ENCODE data around the gene RUBCN. TPM values are rescaled to one million over a fixed set of nuclear protein-coding genes. Genes with fewer than 3 reads are reported as not detected.
A peak's percentile ranks its signal among the peaks of the same experiment; 100 is the strongest.
"Not testable (repeated sequence)": the region's sequence is repeated elsewhere in the genome, so short reads cannot be mapped to it uniquely, and the experiment has no call there.

RUBCN gene
- total RNA-seq, 1 experiment from 2014 or later = 53.1 TPM

GRCh38 chr3:197734667-197735318 is 1.9 kb downstream of the RUBCN start:
- no peak for DNase-seq (ENCODE audit: low read depth)

- no peak for DNase-seq (ENCODE audit: low read depth)
Measured at GRCh38 chr3:197733042-197733441, 3.7 kb downstream of the RUBCN start.

- DNase-seq (ENCODE audit: low read depth) = not testable (repeated sequence)
Measured at GRCh38 chr3:197731483-197731882, 5.2 kb downstream of the RUBCN start.

- DNase-seq (ENCODE audit: low read depth) = not testable (repeated sequence)
Measured at GRCh38 chr3:197730770-197731169, 5.9 kb downstream of the RUBCN start.

GRCh38 chr3:197730200-197730599 is 6.5 kb downstream of the RUBCN start:
- DNase-seq (ENCODE audit: low read depth) = peak; percentile 99

GRCh38 chr3:197728487-197728886 is 8.2 kb downstream of the RUBCN start:
- no peak for DNase-seq (ENCODE audit: low read depth)

- DNase-seq (ENCODE audit: low read depth) = not testable (repeated sequence)
Measured at GRCh38 chr3:197727878-197728277, 8.8 kb downstream of the RUBCN start.

GRCh38 chr3:197722734-197723133 is 14.0 kb downstream of the RUBCN start:
- DNase-seq (ENCODE audit: low read depth) = no peak

- DNase-seq (ENCODE audit: low read depth) = no peak
Measured at GRCh38 chr3:197720694-197721093, 16.0 kb downstream of the RUBCN start.

- DNase-seq (ENCODE audit: low read depth) = peak; percentile 100
Measured at GRCh38 chr3:197718891-197719290, 17.8 kb downstream of the RUBCN start.

- no peak for DNase-seq (ENCODE audit: low read depth)
Measured at GRCh38 chr3:197714251-197714650, 22.5 kb downstream of the RUBCN start.

GRCh38 chr3:197713477-197713822 is 23.3 kb downstream of the RUBCN start:
- no peak for DNase-seq (ENCODE audit: low read depth)

GRCh38 chr3:197711973-197712707 is 24.6 kb downstream of the RUBCN start:
- peak; percentile 100 for DNase-seq (ENCODE audit: low read depth)

GRCh38 chr3:197710965-197711364 is 25.7 kb downstream of the RUBCN start:
- not testable (repeated sequence) for DNase-seq (ENCODE audit: low read depth)

GRCh38 chr3:197709135-197709534 is 27.6 kb downstream of the RUBCN start:
- no peak for DNase-seq (ENCODE audit: low read depth)

GRCh38 chr3:197706658-197707057 is 30.0 kb downstream of the RUBCN start:
- no peak for DNase-seq (ENCODE audit: low read depth)

- DNase-seq (ENCODE audit: low read depth) = no peak
Measured at GRCh38 chr3:197701841-197702240, 34.9 kb downstream of the RUBCN start.

- DNase-seq (ENCODE audit: low read depth) = no peak
Measured at GRCh38 chr3:197700095-197700494, 36.6 kb downstream of the RUBCN start.

GRCh38 chr3:197697355-197697754 is 39.3 kb downstream of the RUBCN start:
- DNase-seq (ENCODE audit: low read depth) = no peak

GRCh38 chr3:197694251-197694650 is 42.5 kb downstream of the RUBCN start:
- no peak for DNase-seq (ENCODE audit: low read depth)

- DNase-seq (ENCODE audit: low read depth) = no peak
Measured at GRCh38 chr3:197692641-197693040, 44.1 kb downstream of the RUBCN start.

GRCh38 chr3:197690754-197691153 is 46.0 kb downstream of the RUBCN start:
- no peak for DNase-seq (ENCODE audit: low read depth)

GRCh38 chr3:197687570-197687969 is 49.1 kb downstream of the RUBCN start:
- DNase-seq (ENCODE audit: low read depth) = no peak

GRCh38 chr3:197686899-197687298 is 49.8 kb downstream of the RUBCN start:
- no peak for DNase-seq (ENCODE audit: low read depth)

Measured in M059J (cell line).